GM19240 (cell line): ENCODE results near the gene ITGB6.

ENCODE experiments used
- DNase-seq: peaks from one replicate; pipeline ENCODE4 v3.0.0; 2011; ENCODE audit warnings: low spot score; ENCODE audit not compliant: insufficient read length

ITGB6 gene

DNA sequence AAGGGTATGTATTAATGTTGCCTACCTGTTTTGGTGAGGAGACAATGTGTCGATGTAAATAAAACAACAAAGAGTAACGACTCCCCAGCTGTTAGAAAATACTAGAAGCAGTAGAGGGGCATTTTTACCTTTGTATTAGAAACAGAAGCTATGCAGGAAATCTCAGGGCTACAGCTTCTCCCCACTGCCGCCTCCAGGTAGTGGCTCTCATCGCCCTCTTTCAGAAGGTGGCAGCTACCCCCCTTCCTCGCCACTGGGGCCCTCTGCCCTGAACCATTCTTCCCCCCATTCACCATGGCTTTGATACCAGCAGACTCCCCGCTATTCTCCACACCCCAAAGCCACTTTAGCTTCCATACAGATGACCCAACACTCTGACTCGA is 144.4 kb downstream of the ITGB6 start:
- no peak for DNase-seq

DNA sequence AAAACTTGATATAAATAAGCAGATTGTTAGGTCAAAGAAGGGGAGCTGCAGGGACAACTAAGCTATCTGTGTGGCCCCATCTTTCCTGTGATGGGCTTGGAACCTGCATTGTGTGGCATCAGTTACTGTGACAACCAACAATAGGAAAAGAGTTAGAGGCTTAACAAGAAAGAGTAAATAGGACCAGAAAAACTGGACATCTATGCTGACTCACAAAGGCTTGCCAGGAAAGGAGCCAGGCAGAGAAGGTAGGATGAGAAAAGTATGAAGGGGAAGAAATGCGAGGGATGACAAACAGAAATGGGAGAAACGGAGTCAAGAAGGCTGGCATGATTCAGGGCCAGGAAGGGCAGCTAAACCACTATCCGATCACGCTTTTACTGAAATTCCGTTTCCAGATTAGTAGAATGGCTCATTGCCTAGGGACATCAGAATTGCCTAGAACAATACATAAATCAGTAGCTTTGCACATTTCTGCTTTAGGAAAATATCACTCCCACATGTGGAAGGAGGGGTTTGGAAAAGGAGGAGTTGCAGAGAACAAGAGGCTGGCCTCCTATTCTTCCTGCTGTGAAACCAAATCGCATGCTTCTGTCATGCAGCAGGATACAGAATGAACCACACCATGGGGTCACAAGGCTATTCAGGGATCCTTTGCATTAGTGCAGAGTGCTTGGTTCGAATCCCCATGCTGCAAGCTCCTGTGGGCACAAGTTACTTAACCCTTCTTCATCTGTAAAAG is 144.9 kb downstream of the ITGB6 start:
- no peak for DNase-seq

GRCh38 chr2:160053946-160054345 is 146.1 kb downstream of the ITGB6 start:
- no peak for DNase-seq

DNA sequence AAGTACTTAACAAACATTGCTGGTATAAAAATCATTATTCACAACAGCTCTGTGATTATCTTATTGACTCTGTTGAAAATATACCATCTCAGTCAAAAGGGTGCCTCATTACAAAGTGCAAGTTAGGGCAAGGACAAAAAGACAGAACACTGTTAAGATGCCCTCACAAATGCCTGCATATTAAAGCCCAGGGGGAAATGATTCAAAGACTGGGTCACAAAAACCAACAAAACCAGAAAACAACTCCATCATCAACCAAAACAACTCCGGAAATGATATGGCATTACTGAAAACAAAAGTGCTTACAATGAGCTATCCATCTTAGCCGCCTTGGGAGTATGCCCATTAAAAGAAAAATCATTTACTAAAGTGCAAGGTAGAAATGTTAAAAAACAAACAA is 147.5 kb downstream of the ITGB6 start:
- no peak for DNase-seq

DNA sequence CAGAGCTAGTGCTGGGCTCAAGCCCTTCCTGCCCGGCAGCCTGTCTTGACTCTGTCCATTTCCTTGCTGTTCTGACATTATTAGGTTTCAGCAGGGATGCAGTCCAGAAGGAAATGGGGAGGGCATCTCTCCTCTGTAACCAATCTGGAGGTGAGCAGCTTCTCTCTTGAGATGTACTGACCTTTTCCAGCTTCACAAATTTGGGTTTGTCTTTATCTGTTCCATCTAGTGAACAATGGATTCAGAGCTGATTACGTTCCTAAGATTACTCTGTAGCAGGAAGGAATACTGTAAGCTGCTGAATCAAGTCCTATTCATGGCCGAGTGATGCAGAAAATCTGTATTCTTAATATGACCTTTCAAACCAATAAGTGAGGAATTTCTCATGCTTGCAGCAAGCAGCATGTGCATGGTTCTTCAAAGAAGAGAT is 148.7 kb downstream of the ITGB6 start:
- DNase-seq: no peak

DNA sequence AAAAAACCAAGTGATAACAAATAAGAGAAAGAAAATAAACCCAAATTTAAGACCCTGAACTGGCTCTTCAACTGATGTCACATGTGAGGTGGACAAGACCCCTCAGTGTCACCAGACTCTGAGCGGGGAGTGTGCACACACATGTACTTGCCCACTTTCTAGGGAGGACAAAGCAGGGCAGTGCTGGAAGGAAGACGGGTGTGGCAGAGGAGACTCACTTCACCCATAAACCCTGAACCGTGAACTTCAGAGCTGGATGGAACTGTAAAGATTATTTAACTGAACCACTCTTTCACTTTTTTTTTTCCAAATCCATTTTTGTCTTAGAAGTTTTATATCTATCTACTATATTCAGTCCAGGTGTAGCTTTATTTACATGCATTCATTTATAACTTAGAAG is 149.9 kb downstream of the ITGB6 start:
- DNase-seq: no peak
